ENCODE results near the gene HOXA3.

HOXA3 gene

GRCh38 chr7:27104341-27105058, 47.9 kb downstream of the HOXA3 start:
- TF ChIP-seq, protein P1, sequence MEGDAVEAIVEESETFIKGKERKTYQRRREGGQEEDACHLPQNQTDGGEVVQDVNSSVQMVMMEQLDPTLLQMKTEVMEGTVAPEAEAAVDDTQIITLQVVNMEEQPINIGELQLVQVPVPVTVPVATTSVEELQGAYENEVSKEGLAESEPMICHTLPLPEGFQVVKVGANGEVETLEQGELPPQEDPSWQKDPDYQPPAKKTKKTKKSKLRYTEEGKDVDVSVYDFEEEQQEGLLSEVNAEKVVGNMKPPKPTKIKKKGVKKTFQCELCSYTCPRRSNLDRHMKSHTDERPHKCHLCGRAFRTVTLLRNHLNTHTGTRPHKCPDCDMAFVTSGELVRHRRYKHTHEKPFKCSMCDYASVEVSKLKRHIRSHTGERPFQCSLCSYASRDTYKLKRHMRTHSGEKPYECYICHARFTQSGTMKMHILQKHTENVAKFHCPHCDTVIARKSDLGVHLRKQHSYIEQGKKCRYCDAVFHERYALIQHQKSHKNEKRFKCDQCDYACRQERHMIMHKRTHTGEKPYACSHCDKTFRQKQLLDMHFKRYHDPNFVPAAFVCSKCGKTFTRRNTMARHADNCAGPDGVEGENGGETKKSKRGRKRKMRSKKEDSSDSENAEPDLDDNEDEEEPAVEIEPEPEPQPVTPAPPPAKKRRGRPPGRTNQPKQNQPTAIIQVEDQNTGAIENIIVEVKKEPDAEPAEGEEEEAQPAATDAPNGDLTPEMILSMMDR (IDR thresholded peaks at IDR 0.05; ENCODE audit: poor library complexity, severe bottlenecking) = no peak
- DNase-seq (ENCODE audit: low spot score) (no peak), ATAC-seq (ENCODE audit: low read depth) (no peak)
- Histone ChIP-seq H3K4me1 (ENCODE audit: insufficient read depth, poor library complexity, severe bottlenecking) (peaks cover 3% of the 10 kb centered on the region), H3K9me3 (ENCODE audit: severe bottlenecking) (no peaks in the 10 kb centered on the region), H3K36me3 (ENCODE audit: low read depth) (peaks cover 11% of the 10 kb centered on the region), H3K27ac (ENCODE audit: poor library complexity, severe bottlenecking) (no peak overlapping the region), H3K27me3 (ENCODE audit: insufficient read depth, poor library complexity, severe bottlenecking) (no peaks in the 10 kb centered on the region), H3K4me3 (ENCODE audit: severe bottlenecking) (no peak overlapping the region)

DNA sequence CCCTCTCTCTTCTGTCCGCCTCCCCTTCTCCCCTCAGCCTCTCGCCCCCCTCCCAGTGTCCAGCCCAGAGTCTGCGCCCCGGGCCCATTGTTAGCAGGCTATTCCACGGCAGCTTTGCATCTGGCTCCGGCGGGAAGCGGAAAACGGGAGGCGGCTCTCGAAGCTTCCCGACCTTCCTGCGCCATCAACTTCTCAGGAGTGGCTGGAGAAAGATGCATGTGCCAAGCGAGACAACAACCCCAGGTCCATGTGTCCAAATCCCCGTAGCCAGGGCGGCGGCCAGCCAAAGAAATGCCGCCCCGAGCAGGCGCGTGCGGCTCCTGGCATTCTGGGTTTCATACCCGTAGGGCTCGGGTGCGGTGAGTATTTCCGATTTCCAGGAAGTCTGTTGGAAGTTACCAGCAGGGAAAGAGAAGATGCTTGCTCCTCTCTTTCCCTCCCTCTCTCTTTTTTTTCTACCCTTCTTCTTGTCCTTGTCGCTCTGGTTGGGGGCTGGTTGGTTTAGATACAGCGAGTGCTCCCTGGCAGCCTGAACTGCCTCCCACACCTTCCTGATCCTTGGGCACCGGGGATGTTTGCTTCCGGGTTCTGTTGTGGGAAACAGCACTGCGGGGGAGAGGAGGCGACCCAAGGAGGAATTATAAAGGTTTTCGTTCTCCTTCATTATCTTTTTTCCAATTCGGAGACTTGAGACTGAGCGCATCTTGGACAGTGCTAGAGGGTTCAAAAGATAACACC, 48.7 kb downstream of the HOXA3 start:
- TF ChIP-seq, protein P1 (IDR thresholded peaks at IDR 0.05; ENCODE audit: poor library complexity, severe bottlenecking) = no peak
- Histone ChIP-seq H3K27ac (ENCODE audit: poor library complexity, severe bottlenecking) (no peak overlapping the region), H3K36me3 (ENCODE audit: low read depth) (peaks cover 16% of the 10 kb centered on the region), H3K4me3 (ENCODE audit: severe bottlenecking) (no peak overlapping the region), H3K27me3 (ENCODE audit: insufficient read depth, poor library complexity, severe bottlenecking) (no peaks in the 10 kb centered on the region), H3K4me1 (ENCODE audit: insufficient read depth, poor library complexity, severe bottlenecking) (peaks cover 7% of the 10 kb centered on the region), H3K9me3 (ENCODE audit: severe bottlenecking) (no peaks in the 10 kb centered on the region)
- DNase-seq (ENCODE audit: low spot score) (no peak), ATAC-seq (ENCODE audit: low read depth) (no peak)

DNA sequence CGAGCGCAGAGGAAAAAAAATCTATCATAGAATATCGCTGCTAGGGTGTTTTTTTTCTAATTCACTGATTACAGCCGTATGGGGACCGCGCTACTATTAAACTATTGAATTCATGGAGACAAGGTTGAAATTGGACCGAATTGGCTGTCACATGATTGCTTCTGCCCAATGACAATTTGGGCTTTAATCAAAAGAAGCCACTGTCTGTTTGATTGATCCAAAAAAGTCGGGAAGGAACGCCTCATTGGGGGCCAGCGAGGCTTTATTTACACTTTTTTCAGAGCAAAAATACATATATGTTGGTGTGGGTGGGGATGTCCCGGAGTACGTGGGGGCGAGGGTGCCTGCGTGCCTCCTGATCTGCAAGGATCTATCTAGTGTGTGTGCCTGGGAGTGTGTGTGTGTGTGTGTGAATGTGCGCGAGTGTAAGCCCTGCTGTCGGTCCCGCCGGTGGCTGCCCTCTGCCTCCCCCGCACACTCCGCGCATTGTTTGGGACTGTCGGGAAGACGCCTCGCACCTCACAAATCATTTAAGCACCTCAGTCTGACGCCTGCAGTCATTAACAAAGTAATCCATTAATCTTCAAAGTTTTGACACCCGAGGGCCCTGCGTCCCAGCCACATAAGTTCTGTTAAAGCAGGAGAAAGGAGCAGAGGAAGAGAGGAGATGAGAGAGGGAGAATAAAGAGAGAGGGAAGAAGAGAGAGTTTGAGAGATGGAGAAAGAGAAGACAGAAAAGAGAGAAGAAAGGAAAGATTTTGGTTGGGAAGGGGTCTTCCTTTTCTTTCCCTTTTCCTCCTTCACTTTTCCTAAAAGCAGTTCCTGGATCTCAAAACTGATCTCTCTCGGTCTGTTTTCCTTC, 49.6 kb downstream of the HOXA3 start, which contains the start of gene HOXA2:
HOXA2 (minus strand) TSS at position 103 of the 862 bp plus-strand sequence. CDS start 183 bp downstream, outside the sequence.
- Histone ChIP-seq H3K4me1 (ENCODE audit: insufficient read depth, poor library complexity, severe bottlenecking) (peaks cover 7% of the 10 kb centered on the region), H3K9me3 (ENCODE audit: severe bottlenecking) (no peaks in the 10 kb centered on the region), H3K4me3 (ENCODE audit: severe bottlenecking) (no peak within 1 kb of the TSS), H3K27me3 (ENCODE audit: insufficient read depth, poor library complexity, severe bottlenecking) (no peaks in the 10 kb centered on the region), H3K36me3 (ENCODE audit: low read depth) (peaks cover 16% of the 10 kb centered on the region), H3K27ac (ENCODE audit: poor library complexity, severe bottlenecking) (no peak within 1 kb of the TSS)
- TF ChIP-seq, protein P1 (IDR thresholded peaks at IDR 0.05; ENCODE audit: poor library complexity, severe bottlenecking) = no peak
- DNase-seq (ENCODE audit: low spot score) = no peak
- no peak for ATAC-seq (ENCODE audit: low read depth)

DNA sequence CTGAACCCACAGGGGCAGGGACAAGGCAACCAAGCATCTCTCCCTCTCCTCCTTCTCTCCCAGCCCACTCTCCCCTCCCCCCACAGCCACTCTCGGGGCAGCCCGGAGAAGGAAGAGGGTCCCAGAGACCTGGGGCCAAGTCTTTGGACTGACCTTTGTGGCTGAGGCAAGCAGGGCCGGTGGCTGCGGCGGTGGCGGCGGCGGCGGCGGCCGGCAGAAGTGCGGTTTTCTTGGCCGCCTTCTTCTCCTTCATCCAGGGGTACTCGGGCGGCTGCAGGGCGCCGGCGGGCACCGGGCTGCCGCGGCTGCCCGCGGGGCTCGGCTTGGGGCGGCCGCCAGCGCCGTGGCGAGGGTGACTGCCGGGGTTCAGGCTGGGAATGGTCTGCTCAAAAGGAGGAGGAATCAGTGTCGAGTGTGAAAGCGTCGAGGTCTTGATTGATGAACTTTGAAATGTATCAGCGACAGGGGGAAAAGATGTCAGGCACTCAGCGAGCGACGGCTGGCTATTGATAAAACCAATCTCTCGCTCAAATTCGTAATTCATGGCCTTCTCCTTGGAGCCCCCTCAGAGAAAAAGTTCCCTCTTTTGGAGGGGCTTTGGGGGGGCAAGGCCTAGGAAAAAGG, 50.3 kb downstream of the HOXA3 start:
- H3K36me3 ChIP-seq (ENCODE audit: low read depth) = peaks cover 16% of the 10 kb centered on the region
- TF ChIP-seq, protein P1 (IDR thresholded peaks at IDR 0.05; ENCODE audit: poor library complexity, severe bottlenecking) = no peak
- ATAC-seq (ENCODE audit: low read depth) (no peak), DNase-seq (ENCODE audit: low spot score) (no peak)
- no peak overlapping the region for H3K27ac ChIP-seq (ENCODE audit: poor library complexity, severe bottlenecking)
- peaks cover 7% of the 10 kb centered on the region for H3K4me1 ChIP-seq (ENCODE audit: insufficient read depth, poor library complexity, severe bottlenecking)
- H3K9me3 ChIP-seq (ENCODE audit: severe bottlenecking) = no peaks in the 10 kb centered on the region
- no peaks in the 10 kb centered on the region for H3K27me3 ChIP-seq (ENCODE audit: insufficient read depth, poor library complexity, severe bottlenecking)
- no peak overlapping the region for H3K4me3 ChIP-seq (ENCODE audit: severe bottlenecking)

Measured in RWPE2 (cell line).